ENCODE measurements around the gene TUBA4A. TPM values are rescaled to one million over a fixed set of nuclear protein-coding genes. Genes with fewer than 3 reads are reported as not detected.

Gene TUBA4A
- total and polyA plus RNA-seq, 2 of the 8 experiments (the other 6 are each of a cell fraction or from before 2014, with no cell fraction given): 67.3 to 172 TPM

- Histone ChIP-seq H4K91ac (replicated peaks; ENCODE audit: insufficient read length, low read length) (no peak overlapping the region), H4K8ac (ENCODE audit: extremely low read depth, insufficient read depth, low read length) (no peak overlapping the region), H2BK15ac (ENCODE audit: low read length) (0 out of 2 replicates have a peak overlapping the region, but pooled peaks have one; percentile 53), H3K36me3 (ENCODE audit: control insufficient read depth in 2 of 4, insufficient read depth in 4 of 4, low read length in 3 of 4) (peaks cover 0 to 18% (median 5%) of the 10 kb centered on the region in 4 experiments; a peak in 5 of 8 replicates), H3K27me3 (replicated peaks in 1 of 4; ENCODE audit: control insufficient read depth in 3 of 4, extremely low read depth in 1 of 4, insufficient read depth in 3 of 4, low read length in 3 of 4) (no peaks in the 10 kb centered on the region), H2BK20ac (ENCODE audit: low read length) (no peak overlapping the region), H3K9me3 (ENCODE audit: insufficient read depth in 2 of 2, low read depth in 1 of 2, low read length in 1 of 2) (no peaks in the 10 kb centered on the region; a peak in 1 of 4 replicates), H2AFZ (ENCODE audit: low read length) (peak overlapping the region; percentile 62), H3K14ac (ENCODE audit: insufficient read length) (no peak overlapping the region), H3K4me1 (replicated peaks in 1 of 4; ENCODE audit: control insufficient read depth in 3 of 4, insufficient read depth in 4 of 4, low read length in 3 of 4) (peaks cover 0 to 6% (median 3%) of the 10 kb centered on the region in 4 experiments; a peak in 5 of 7 replicates), H3K23me2 (ENCODE audit: low read depth, low read length) (peaks cover 10% of the 10 kb centered on the region), H3K9ac (replicated peaks in 1 of 4; ENCODE audit: extremely low read depth in 1 of 4, low read depth in 3 of 4, low read length in 3 of 4) (peak overlapping the region in 1 of 4 experiments; percentile 84; a peak in 1 of 7 replicates), H4K5ac (ENCODE audit: insufficient read length, low read depth, low read length) (no peak overlapping the region), H3K56ac (replicated peaks; ENCODE audit: insufficient read length, low read depth, low read length) (no peak overlapping the region), H2AK5ac (ENCODE audit: low read depth, low read length) (peak overlapping the region; percentile 71; the same call in 1 of the 2 replicates), H3K79me1 (ENCODE audit: low read depth, low read length) (no peaks in the 10 kb centered on the region), H2BK5ac (ENCODE audit: low read depth, low read length) (0 out of 2 replicates have a peak overlapping the region, but pooled peaks have one; percentile 26), H2BK120ac (replicated peaks; ENCODE audit: low read depth, low read length) (no peak overlapping the region), H3K79me2 (ENCODE audit: control insufficient read depth in 1 of 2, insufficient read depth in 2 of 2, low read length in 2 of 2) (no peaks in the 10 kb centered on the region), H3K4me2 (ENCODE audit: insufficient read depth in 1 of 2, low read depth in 2 of 2, low read length in 2 of 2) (peak overlapping the region; percentile 94 to 100), H3K4me3 (ENCODE audit: extremely low read depth in 1 of 4, insufficient read depth in 2 of 4, low read depth in 3 of 4, low read length in 4 of 4) (peak overlapping the region; percentile 70 to 80 (median 73)), H3K18ac (ENCODE audit: extremely low read depth, low read length) (no peak overlapping the region), H3K4ac (replicated peaks; ENCODE audit: insufficient read length, low read depth, low read length) (peak overlapping the region; percentile 0), H3K27ac (ENCODE audit: low read depth, low read length) (no peak overlapping the region), H4K20me1 (replicated peaks in 1 of 2; ENCODE audit: control insufficient read depth in 1 of 2, insufficient read depth in 2 of 2, low read length in 2 of 2) (peaks cover 0 to 2% of the 10 kb centered on the region in 2 experiments), H2BK12ac (ENCODE audit: low read depth, low read length) (0 out of 2 replicates have a peak overlapping the region, but pooled peaks have one; percentile 39), H3K23ac (ENCODE audit: insufficient read length) (no peak overlapping the region)
- FAIRE-seq: no peak
- 33% methylated on average over 7 of the region's 7 CpGs; no CpG with 5 or more reads in 1 of the 2 experiments for WGBS, 2 experiments (ENCODE audit: extremely low coverage in 1 of 2, insufficient coverage in 1 of 2, insufficient read length in 1 of 2, insufficient replicate concordance in 2 of 2, low coverage in 1 of 2, low lambda C conversion rate in 2 of 2, missing lambda C conversion rate in 1 of 2)
- ChIA-PET CTCF (ENCODE audit: partially characterized antibody) (interaction anchor here (0.6 to 2.4 kb wide), 18 partner anchors 25 to 308 kb away, joined by 3 to 8 read pairs (median 3); partner anchors contain the start of genes CNPPD1 and TUBA4B), POLR2A (ENCODE audit: partially characterized antibody) (interaction anchor here (0.8 to 6.1 kb wide), 15 partner anchors 9 to 547 kb away, joined by 3 to 101 read pairs (median 4); partner anchors contain the start of genes ABCB6, ANKZF1, ATG9A and BCS1L)
- no peak for DNase-seq (ENCODE audit: low read depth in 1 of 2, low spot score in 2 of 2)
- TF ChIP-seq YY1 (IDR thresholded peaks at IDR 0.05; ENCODE audit: low read depth, low read length) (no peak), JUND (IDR thresholded peaks at IDR 0.05; ENCODE audit: low read length) (no peak), EZH2 (IDR thresholded peaks at IDR 0.05; ENCODE audit: low read depth, low read length, severe bottlenecking) (no peak), NANOG (IDR thresholded peaks at IDR 0.05; ENCODE audit: insufficient read depth, low read depth, low read length, poor library complexity, severe bottlenecking) (no peak), RBBP5 (IDR thresholded peaks at IDR 0.05; ENCODE audit: borderline replicate concordance, low read depth, low read length) (no peak), EP300 (IDR thresholded peaks at IDR 0.05; ENCODE audit: borderline replicate concordance in 1 of 2, low read depth in 2 of 2, low read length in 2 of 2) (no peak), SIX5 (IDR thresholded peaks at IDR 0.05; ENCODE audit: low read depth, low read length) (no peak), SP2 (IDR thresholded peaks at IDR 0.05; ENCODE audit: low read length) (no peak)
Measured at GRCh38 chr2:219205981-219206327, 47.8 kb downstream of the TUBA4A start.

Measured in H1 (cell line).